ENCODE results near the gene CDC45.

GRCh38 chr22:19497245-19497644, 17.5 kb downstream of the CDC45 start:
- TF ChIP-seq CTCF (IDR thresholded peaks at IDR 0.05) (no peak), POLR2A (IDR thresholded peaks at IDR 0.05) (no peak)
